M059J (cell line): ENCODE data around the gene ZBTB25. TPM values are rescaled to one million over a fixed set of nuclear protein-coding genes. Genes with fewer than 3 reads are reported as not detected.
A peak's percentile ranks its signal among the peaks of the same experiment; 100 is the strongest.

Experiments used
- DNase-seq: peaks from one replicate; pipeline ENCODE4 v3.0.0-alpha.2; 2012; ENCODE audit warnings: low read depth
- total RNA-seq: library from RNA; depleted of rRNA; stranded (reverse); fragments of >200 nt; shearing (Covaris generic); gene quantifications from 2 replicates; pipeline ENCODE4 v1.2.3, GENCODE V29; 2014

The ZBTB25 gene
- total RNA-seq, 1 experiment from 2014 or later = 6.3 TPM

- no peak for DNase-seq
Measured at GRCh38 chr14:64516969-64517368, 13.3 kb upstream of the ZBTB25 start.

GRCh38 chr14:64515053-64515452 lies 11.4 kb upstream of the ZBTB25 start:
- DNase-seq = no peak

GRCh38 chr14:64513271-64513670 lies 9.6 kb upstream of the ZBTB25 start:
- DNase-seq = no peak

- peak; percentile 72 for DNase-seq
Measured at GRCh38 chr14:64510825-64511671, 7.4 kb upstream of the ZBTB25 start.

- no peak for DNase-seq
Measured at GRCh38 chr14:64509036-64509435, 5.4 kb upstream of the ZBTB25 start.

- no peak for DNase-seq
Measured at GRCh38 chr14:64508215-64508776, 4.7 kb upstream of the ZBTB25 start.

GRCh38 chr14:64507376-64508156 lies 3.9 kb upstream of the ZBTB25 start:
- DNase-seq = peak; percentile 46

- no peak for DNase-seq
Measured at GRCh38 chr14:64506721-64507120, 3.1 kb upstream of the ZBTB25 start.

GRCh38 chr14:64504897-64505794 lies 1.5 kb upstream of the ZBTB25 start:
- DNase-seq = peak; percentile 89

- DNase-seq = peak; percentile 78
Measured at GRCh38 chr14:64504310-64504896, 765 bp upstream of the ZBTB25 start, which contains the start of gene ZBTB1. Gene ZBTB1, plus strand, starts transcription at chr14:64504770. Its CDS starts 16,735 bp downstream, at chr14:64521505.

- peak; percentile 22 for DNase-seq
Measured at GRCh38 chr14:64502887-64503433, 678 bp downstream of the ZBTB25 start.

GRCh38 chr14:64502456-64502855 lies 1.2 kb downstream of the ZBTB25 start:
- DNase-seq = peak; percentile 6

GRCh38 chr14:64501411-64502171 lies 2.0 kb downstream of the ZBTB25 start:
- DNase-seq = peak; percentile 97

GRCh38 chr14:64500088-64500487 lies 3.5 kb downstream of the ZBTB25 start:
- no peak for DNase-seq

GRCh38 chr14:64496764-64497163 lies 6.9 kb downstream of the ZBTB25 start:
- no peak for DNase-seq

- DNase-seq = no peak
Measured at GRCh38 chr14:64495252-64495651, 8.4 kb downstream of the ZBTB25 start.

- DNase-seq = no peak
Measured at GRCh38 chr14:64493455-64493854, 10.2 kb downstream of the ZBTB25 start.

GRCh38 chr14:64491637-64492036 lies 12.0 kb downstream of the ZBTB25 start:
- no peak for DNase-seq

GRCh38 chr14:64488590-64489099 lies 15.0 kb downstream of the ZBTB25 start:
- no peak for DNase-seq
